ENCODE results near the gene IGFBP2.

IGFBP2 gene

GRCh38 chr2:216616083-216616678, 17.0 kb upstream of the IGFBP2 start:
- no peak for DNase-seq

GRCh38 chr2:216617159-216617815, 15.9 kb upstream of the IGFBP2 start:
- no peak for DNase-seq

- no peak for DNase-seq
Observed at GRCh38 chr2:216618785-216619184, 14.4 kb upstream of the IGFBP2 start.

- DNase-seq = no peak
Observed at GRCh38 chr2:216619411-216620393, 13.5 kb upstream of the IGFBP2 start.

GRCh38 chr2:216620786-216621185, 12.4 kb upstream of the IGFBP2 start:
- DNase-seq = no peak

- DNase-seq = no peak
Observed at GRCh38 chr2:216621292-216621691, 11.9 kb upstream of the IGFBP2 start.

GRCh38 chr2:216622526-216622925, 10.7 kb upstream of the IGFBP2 start:
- DNase-seq = no peak

GRCh38 chr2:216624251-216624650, 9.0 kb upstream of the IGFBP2 start:
- no peak for DNase-seq

- no peak for DNase-seq
Observed at GRCh38 chr2:216626168-216626874, 6.9 kb upstream of the IGFBP2 start.

GRCh38 chr2:216626875-216627245, 6.4 kb upstream of the IGFBP2 start:
- DNase-seq = no peak

GRCh38 chr2:216629784-216630183, 3.4 kb upstream of the IGFBP2 start:
- no peak for DNase-seq

GRCh38 chr2:216632346-216632951, 771 bp upstream of the IGFBP2 start:
- DNase-seq = no peak

- DNase-seq = no peak
Observed at GRCh38 chr2:216633616-216634369, 573 bp downstream of the IGFBP2 start.

- no peak for DNase-seq
Observed at GRCh38 chr2:216634370-216635148, 1.3 kb downstream of the IGFBP2 start.

- no peak for DNase-seq
Observed at GRCh38 chr2:216635171-216635570, 2.0 kb downstream of the IGFBP2 start.

- no peak for DNase-seq
Observed at GRCh38 chr2:216635701-216636550, 2.7 kb downstream of the IGFBP2 start.

- no peak for DNase-seq
Observed at GRCh38 chr2:216636551-216637450, 3.6 kb downstream of the IGFBP2 start.

GRCh38 chr2:216637472-216637871, 4.3 kb downstream of the IGFBP2 start:
- no peak for DNase-seq
